Right lobe of liver (tissue), 6 donors: ENCODE results near the gene CAPN10. TPM values are rescaled to one million over a fixed set of nuclear protein-coding genes. Genes with fewer than 3 reads are reported as not detected.

Experiments
- ATAC-seq, 4 donors: fragments of 200-7000 bp; cut with Tn5 transposase; one replicate each; pipeline ENCODE4 v1.9.1; 2020; ENCODE audit warnings: mild to moderate bottlenecking in 4 of 4, moderate library complexity in 4 of 4
- DNase-seq, 3 donors: peaks; one replicate each; pipeline ENCODE4 v3.0.0-alpha.2; 2020
- H3K27ac ChIP-seq, 3 donors: fragments of 200-600 bp; one replicate each; pipeline ENCODE4 v1.8.0; 2022
- H3K27me3 ChIP-seq, 2 donors: fragments of 200-600 bp; one replicate each; pipeline ENCODE4 v1.8.0; 2022
- H3K36me3 ChIP-seq, 4 donors: fragments of 200-600 bp; sonication (generic) in 1 of 4; one replicate each; pipeline versions ENCODE4 v1.5.1 to v1.8.0; 2017 to 2022; ENCODE audit warnings: control low read depth in 1 of 4
- H3K4me1 ChIP-seq, 4 donors: fragments of 200-600 bp; sonication (generic) in 1 of 4; one replicate each; pipeline versions ENCODE4 v1.5.1 to v1.8.0; 2017 to 2022; ENCODE audit warnings: control low read depth in 1 of 4
- H3K4me3 ChIP-seq, 3 donors: fragments of 200-600 bp; one replicate each; pipeline ENCODE4 v1.8.0; 2022
- H3K9me3 ChIP-seq, 4 donors: fragments of 200-600 bp; sonication (generic) in 1 of 4; one replicate each; pipeline versions ENCODE4 v1.5.1 to v1.8.0; 2017 to 2022; ENCODE audit warnings: control low read depth in 1 of 4
- POLR2A ChIP-seq: fragments of 450-650 bp; IDR thresholded peaks from one replicate; pipeline ENCODE4 v1.6.1; 2017; ENCODE audit warnings: antibody characterized with exemption, mild to moderate bottlenecking
- WGBS: methylation state at CpG from one replicate; pipeline ENCODE4 v1.1.6; 2018; ENCODE audit warnings: low coverage, low lambda C conversion rate; ENCODE audit not compliant: insufficient coverage; ENCODE audit errors: missing lambda C conversion rate; 5-methylcytosine and 5-hydroxymethylcytosine counted together
- intact Hi-C, 2 donors: fragments of 100-400 bp; cut with DNase I; formaldehyde crosslinking; loops; one replicate each; pipeline versions ENCODE4 v1.11.2 to v1.14.1; 2022
- total RNA-seq, 6 experiments: library from RNA; depleted of rRNA in 2 of 6; stranded (reverse); fragments of >200 nt in 2 of 6; fragmentation: NEBNext Ultra II Directional in 3 of 6; extraction: Animal tissue kit (Norgen Biotek cat#: 25700) in 3 of 6; gene quantifications; one replicate each; pipeline versions ENCODE4 v1.1.0 to v1.2.4, GENCODE V29; 2016 to 2023
- TF ChIP-seq, protein P1 (sequence below), 4 donors: fragments of 200-600 bp in 3 of 4; fragments of 450-650 bp in 1 of 4; IDR thresholded peaks; one replicate each; pipeline versions ENCODE4 v1.5.1 to v1.8.0; 2016 to 2022; ENCODE audit warnings: antibody characterized with exemption in 4 of 4, mild to moderate bottlenecking in 2 of 4
- donor health status: DM: no; HTN: yes; CAD: no.
- donor health status: DM: no; HTN: no; CAD: no.
- donor health status: DM: no; HTN: no; CAD: no.
- donor health status: DM: no; HTN: yes; CAD: no.
- donor health status: DM: no; HTN: yes; CAD: no.

The CAPN10 gene
- total RNA-seq, 6 experiments from 2014 or later = 7.2 to 13.8 (median 9.1) TPM

- H3K4me1 ChIP-seq = peaks cover 0 to 21% (median 5%) of the 10 kb centered on the region in 4 donors
- no peak overlapping the region for H3K4me3 ChIP-seq
- WGBS = 73% methylated on average over 10 of the region's 20 CpGs
- peaks cover 0 to 5% (median under 1%) of the 10 kb centered on the region in 4 donors for H3K36me3 ChIP-seq
- H3K9me3 ChIP-seq = no peaks in the 10 kb centered on the region
- DNase-seq (peak in 2 of 3 donors; percentile 39 to 57), ATAC-seq (no peak)
- TF ChIP-seq, protein P1, sequence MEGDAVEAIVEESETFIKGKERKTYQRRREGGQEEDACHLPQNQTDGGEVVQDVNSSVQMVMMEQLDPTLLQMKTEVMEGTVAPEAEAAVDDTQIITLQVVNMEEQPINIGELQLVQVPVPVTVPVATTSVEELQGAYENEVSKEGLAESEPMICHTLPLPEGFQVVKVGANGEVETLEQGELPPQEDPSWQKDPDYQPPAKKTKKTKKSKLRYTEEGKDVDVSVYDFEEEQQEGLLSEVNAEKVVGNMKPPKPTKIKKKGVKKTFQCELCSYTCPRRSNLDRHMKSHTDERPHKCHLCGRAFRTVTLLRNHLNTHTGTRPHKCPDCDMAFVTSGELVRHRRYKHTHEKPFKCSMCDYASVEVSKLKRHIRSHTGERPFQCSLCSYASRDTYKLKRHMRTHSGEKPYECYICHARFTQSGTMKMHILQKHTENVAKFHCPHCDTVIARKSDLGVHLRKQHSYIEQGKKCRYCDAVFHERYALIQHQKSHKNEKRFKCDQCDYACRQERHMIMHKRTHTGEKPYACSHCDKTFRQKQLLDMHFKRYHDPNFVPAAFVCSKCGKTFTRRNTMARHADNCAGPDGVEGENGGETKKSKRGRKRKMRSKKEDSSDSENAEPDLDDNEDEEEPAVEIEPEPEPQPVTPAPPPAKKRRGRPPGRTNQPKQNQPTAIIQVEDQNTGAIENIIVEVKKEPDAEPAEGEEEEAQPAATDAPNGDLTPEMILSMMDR (IDR thresholded peaks at IDR 0.05) = no peak
- TF ChIP-seq POLR2A = no peak
- intact Hi-C loops = no loop called here
- no peak overlapping the region for H3K27ac ChIP-seq
- H3K27me3 ChIP-seq = no peaks in the 10 kb centered on the region
These were observed 6.6 kb downstream of the CAPN10 start for GRCh38 chr2:240593026-240593702.

DNA sequence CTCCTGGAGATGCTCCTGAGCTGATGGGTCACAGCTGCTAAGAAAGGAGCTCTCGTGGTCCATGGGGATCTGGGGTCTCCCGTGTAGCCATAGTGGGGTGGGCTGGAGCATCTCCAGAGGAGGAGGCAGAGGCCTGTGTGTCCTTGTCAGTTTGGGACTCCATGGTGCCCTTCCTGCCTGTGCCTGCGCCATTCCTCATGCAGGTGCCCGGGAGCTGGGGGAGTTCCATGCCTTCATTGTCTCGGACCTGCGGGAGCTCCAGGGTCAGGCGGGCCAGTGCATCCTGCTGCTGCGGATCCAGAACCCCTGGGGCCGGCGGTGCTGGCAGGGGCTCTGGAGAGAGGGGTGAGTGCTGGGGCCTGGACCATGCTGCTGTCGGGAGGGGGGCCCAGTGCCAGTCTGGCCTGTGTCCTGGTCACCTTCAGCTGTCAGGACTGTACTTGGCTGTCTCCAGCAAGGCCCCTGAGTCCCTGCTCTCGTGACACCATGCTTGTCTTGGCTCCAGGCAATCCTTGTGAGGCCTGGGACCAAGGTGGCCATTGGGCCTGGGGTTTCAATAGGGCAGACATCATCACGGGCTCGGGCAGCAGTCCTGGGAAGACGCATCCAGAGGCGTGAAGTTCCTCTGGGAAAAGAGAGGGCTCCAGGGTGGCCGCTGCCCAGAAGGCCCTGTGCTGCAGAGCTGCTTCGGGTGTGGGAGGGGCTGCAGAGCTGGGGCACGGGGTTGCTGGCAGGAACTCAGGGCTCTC is 7.3 kb downstream of the CAPN10 start:
- peaks cover 0 to 11% (median under 1%) of the 10 kb centered on the region in 4 donors for H3K36me3 ChIP-seq
- H3K4me3 ChIP-seq = no peak overlapping the region
- no peak overlapping the region for H3K27ac ChIP-seq
- intact Hi-C loops = no loop called here
- TF ChIP-seq, protein P1 (IDR thresholded peaks at IDR 0.05) = no peak
- no peak for TF ChIP-seq POLR2A
- peaks cover 0 to 21% (median 5%) of the 10 kb centered on the region in 4 donors for H3K4me1 ChIP-seq
- ATAC-seq (no peak), DNase-seq (peak in 2 of 3 donors; percentile 43 to 49)
- WGBS = no CpG with 5 or more reads among the region's 19 CpGs
- no peaks in the 10 kb centered on the region for H3K9me3 ChIP-seq
- H3K27me3 ChIP-seq = no peaks in the 10 kb centered on the region

GRCh38 chr2:240594511-240595380 is 8.2 kb downstream of the CAPN10 start:
- H3K27me3 ChIP-seq = no peaks in the 10 kb centered on the region
- DNase-seq = peak in 2 of 3 donors; percentile 46 to 54
- H3K4me1 ChIP-seq = peaks cover 0 to 20% (median 5%) of the 10 kb centered on the region in 4 donors
- H3K27ac ChIP-seq = no peak overlapping the region
- ATAC-seq = no peak
- peaks cover 0 to 11% (median under 1%) of the 10 kb centered on the region in 4 donors for H3K36me3 ChIP-seq
- intact Hi-C loops = no loop called here
- no peak for TF ChIP-seq POLR2A
- TF ChIP-seq, protein P1 (IDR thresholded peaks at IDR 0.05) = no peak
- H3K4me3 ChIP-seq = no peak overlapping the region
- no peaks in the 10 kb centered on the region for H3K9me3 ChIP-seq
- 100% methylated on average over 2 of the region's 34 CpGs for WGBS

DNA sequence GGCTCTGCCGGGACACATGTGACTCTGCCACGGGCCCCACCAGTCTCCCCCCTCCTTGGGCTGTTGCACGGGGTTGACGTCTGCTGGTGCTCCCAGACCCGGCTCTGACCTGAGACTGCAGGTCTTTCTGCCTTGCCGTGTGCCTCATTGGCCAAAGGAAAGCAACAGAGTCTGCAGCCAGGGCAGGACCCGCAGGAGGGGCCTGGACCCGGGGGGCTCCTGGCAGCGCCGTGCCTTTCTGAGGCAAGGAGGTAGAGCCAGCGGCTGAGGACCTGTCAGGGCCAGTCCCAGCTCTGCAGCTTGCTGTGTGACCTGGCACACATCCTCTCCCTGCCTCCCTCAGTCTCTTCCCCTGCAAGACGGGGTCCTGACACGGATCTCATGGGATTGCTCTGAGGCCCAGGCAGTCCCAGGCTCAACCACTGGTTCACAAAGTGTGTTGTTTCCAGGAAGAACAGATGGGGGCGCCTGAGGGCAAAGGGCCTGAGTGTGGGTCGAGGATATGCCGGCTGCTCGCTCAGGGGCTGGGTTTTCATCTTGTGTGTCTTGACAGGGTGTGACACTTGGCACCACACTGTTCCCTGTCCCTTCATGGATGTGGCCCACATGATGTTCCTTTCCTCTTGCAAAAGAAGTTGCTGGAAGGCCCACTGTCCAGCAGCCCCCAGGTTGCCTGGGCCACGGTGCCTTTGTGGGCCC is 9.0 kb downstream of the CAPN10 start:
- intact Hi-C loops = no loop called here
- no peak overlapping the region for H3K4me3 ChIP-seq
- no peak overlapping the region for H3K27ac ChIP-seq
- TF ChIP-seq POLR2A = no peak
- TF ChIP-seq, protein P1 (IDR thresholded peaks at IDR 0.05) = peak in 2 of 4 donors; percentile 9 to 23
- H3K27me3 ChIP-seq = no peaks in the 10 kb centered on the region
- peaks cover 0 to 11% (median under 1%) of the 10 kb centered on the region in 4 donors for H3K36me3 ChIP-seq
- 33% methylated on average over 1 of the region's 18 CpGs for WGBS
- H3K9me3 ChIP-seq = no peaks in the 10 kb centered on the region
- DNase-seq = peak in 2 of 3 donors; percentile 50 to 53
- peaks cover 0 to 15% (median 5%) of the 10 kb centered on the region in 4 donors for H3K4me1 ChIP-seq
- peak in 3 of 4 donors; percentile 19 to 33 (median 32) for ATAC-seq
